ENCODE results near the gene TSR2.

TSR2 gene, protein sequence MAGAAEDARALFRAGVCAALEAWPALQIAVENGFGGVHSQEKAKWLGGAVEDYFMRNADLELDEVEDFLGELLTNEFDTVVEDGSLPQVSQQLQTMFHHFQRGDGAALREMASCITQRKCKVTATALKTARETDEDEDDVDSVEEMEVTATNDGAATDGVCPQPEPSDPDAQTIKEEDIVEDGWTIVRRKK

DNA sequence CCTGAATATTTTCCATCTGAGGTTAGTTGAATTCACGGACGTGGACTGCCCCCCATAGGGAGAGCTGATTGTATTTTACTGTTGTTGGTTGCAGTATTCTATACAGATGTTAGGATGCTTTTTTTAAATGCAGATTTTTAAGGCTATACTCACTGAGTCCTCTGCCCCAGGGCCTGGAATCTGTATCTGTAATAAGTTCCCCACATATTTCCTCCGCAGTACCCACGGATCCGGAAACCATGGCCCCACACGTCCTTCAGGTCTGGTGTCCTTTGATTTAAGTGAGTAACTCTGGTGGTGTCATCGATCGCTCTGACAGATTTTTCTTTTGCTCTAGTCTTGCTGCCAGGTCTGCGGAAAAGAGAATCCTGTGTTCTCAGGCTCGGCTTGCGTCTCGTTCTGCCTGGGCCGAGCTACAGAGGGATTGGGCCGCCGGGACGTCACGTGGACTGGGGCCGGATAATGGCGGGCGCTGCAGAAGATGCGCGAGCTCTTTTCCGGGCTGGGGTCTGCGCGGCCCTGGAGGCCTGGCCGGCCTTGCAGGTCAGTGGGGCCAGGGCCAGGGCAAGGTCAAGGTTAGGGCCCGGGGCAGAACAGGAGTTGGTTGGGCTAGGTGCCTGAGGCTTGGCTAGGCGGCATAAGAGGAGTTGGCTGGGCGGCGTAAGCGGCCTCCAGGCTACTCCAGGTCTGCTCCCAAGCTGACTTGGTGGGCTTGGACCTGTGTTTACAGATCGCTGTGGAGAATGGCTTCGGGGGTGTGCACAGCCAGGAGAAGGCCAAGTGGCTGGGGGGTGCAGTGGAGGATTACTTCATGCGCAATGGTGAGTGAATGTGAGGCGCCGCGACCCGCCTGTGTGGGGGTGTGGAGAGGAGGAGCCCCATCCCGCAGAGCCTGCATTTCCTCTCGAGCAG lies at the start of gene TSR2:
Gene TSR2 (plus strand): TSS at position 445 of the 912 bp plus-strand sequence. CDS start 18 bp downstream, at position 463.
- DNase-seq, result peak; percentile 88

GRCh38 chrX:54397113-54397512 lies 43.1 kb upstream of the TSR2 start:
- no peak for DNase-seq

GRCh38 chrX:54407266-54407665 lies 32.9 kb upstream of the TSR2 start:
- no peak for DNase-seq

DNA sequence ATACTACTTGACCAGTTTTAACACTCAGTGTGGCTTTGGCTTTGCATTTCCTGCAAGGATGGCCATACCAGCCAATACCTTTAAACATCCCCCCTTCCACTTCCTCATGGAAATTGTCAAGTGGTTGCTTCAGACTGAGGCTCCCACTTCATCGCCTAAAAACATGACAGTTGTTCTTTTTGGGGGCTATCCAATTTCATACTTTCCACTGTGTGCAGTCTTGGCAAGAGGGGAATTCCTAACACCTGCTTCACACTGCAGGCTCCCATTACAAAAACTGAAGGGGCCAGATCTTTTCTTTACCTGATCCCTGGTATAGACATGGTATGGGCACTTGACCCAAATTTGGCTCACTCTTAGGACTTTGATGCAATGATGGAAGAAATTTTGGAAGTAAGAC lies 28.5 kb upstream of the TSR2 start:
- DNase-seq, result peak; percentile 31

DNA sequence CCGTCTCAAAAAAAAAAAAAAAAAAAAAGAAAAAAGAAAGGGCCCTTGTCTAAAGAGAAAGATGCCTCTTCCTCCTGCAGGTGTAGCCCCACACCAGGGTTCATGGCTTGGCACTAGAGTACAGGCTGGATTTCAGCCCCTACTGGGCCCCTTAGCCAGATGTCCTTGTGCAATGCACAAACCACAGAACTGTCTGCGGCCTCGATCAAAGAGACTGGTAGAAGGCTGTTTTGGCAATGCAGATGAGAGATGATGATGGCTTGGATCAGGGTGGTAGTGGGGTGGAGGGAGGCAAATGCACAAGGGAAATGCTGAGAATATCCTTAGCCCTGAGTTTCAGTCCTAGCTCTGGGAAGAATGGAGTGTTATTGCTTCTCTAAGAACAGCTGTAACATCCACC lies 26.5 kb upstream of the TSR2 start:
- DNase-seq, result no peak

DNA sequence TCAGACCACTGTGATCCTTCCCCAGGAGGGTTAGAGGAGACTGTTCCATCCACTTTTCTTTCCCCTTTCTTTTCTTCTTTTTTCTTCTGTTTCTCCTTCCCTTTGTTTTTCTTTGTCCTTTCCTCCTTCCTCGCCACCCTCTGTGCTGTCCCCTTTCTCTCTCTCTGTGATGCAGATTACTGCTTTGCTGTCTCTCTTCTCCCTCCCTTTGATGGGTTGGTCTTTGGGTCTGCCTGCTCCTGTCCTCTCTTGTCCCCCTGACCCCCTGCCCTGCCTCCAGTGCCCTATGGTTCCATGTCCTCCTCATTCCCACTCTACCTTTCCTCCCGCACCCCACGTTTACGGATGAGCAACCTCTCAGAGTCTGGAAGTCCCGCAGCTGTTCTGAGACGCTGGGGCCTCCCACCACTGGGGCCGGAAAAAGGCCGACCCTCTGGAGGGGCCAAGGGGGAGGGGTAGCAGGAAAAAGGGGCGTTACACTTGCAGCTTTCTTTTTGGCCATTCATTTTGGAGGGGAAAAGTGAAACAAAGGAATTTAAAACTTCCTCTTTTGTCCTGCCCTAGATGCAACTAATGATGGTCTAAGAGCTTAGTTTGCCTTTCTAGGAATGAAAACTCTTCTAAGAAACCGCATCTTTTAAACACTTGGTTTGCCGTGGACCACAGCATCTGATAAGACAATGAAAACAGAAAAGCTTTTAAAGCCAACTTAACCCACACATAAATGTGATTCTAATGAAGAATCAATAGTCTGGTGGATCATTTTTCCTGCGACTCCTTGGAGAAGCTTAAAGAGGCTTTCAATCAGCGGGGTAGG lies 24.5 kb upstream of the TSR2 start:
- no peak for DNase-seq

DNA sequence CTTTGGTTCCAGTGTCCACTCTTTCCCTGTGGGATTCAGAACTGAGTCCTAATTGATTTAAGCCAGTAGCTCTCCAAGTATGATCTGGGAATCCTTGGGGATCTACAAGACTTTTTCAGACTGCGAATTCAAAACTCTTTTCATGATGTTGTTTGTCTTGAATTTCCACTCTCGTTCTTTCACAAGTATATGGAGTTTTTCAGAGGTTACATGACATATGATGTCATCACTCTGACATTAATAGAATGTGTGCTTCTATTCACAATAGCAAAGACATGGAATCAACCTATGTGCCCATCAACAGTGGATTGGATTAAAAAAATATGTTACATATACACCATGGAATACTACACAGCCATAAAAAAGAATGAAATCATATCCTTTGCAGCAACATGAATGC lies 23.2 kb upstream of the TSR2 start:
- DNase-seq, result no peak

DNA sequence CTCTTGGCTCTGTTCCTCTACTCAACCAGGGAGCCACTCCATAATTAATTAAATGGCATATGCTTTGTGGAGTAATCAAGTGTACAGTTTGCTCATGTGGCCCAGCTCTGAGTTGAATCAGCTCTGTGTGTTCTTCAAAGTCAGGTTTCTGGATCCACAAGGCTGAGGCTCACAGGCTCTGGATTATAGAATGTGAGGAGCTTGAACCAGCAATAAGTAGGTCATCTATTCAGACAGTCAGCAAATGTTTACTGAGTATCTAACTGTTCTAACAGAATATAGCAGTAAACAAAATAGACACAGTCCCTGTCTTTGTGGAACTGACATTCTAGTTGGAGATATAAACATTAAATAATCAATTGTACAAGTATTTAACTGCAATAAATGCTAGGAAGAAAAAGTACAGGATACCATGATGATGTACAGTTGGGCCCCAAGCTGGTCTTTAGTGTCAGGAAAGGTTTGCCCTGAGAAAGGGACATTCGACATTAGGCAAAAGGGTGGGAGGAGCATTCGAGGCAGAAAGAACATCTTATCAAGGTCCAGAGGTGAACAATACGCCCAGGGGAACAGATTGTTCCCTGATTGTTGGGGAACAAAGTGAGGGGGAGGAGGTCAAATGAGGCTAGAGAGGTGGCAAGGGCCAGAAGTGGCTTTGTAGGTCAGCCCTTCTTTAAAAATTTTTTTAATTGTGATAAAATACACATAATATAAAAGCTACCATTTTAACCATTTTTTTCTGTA lies 20.5 kb upstream of the TSR2 start:
- peak; percentile 14 for DNase-seq

DNA sequence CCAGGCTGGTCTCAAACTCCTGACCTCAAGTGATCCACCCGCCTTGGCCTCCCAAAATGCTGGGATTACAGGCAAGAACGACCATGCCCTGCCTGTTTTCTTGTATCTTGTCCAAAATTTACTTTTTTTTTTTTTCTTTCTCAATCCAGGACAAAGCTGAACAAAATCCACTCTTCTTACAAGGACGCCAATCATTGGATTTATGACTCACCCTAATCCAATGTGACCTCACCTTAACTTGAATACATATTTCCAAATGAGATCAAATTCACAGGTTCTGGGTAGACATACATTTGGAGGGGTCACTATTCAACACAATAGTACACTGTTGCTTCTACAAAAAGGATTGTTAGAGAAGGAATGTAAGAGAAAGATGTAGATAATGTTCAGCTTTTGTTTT lies 18.0 kb upstream of the TSR2 start:
- DNase-seq, result no peak

GRCh38 chrX:54423161-54423888 lies 16.9 kb upstream of the TSR2 start:
- DNase-seq, result no peak

- DNase-seq, result peak; percentile 85
Measured at GRCh38 chrX:54427837-54428424, 12.3 kb upstream of the TSR2 start.

DNA sequence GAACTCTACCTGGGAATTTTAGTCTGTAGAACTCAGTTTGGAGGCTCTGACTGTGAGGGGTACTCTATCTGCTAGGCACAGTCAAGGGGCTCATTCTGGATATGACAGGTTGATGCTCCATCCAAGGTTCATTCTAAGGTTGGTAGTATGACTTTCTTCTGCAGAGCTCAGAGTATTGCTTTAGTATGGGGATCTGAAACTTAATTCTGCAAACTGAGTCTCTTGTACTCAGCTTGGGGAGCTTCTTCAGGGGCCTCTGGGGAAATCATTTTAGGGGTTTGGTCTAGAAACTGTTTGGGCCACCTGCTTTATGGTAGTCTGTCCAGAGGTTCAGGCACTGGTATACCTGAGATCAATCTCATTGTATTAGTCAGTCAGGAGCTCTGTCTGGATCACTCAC lies 9.7 kb upstream of the TSR2 start:
- no peak for DNase-seq

DNA sequence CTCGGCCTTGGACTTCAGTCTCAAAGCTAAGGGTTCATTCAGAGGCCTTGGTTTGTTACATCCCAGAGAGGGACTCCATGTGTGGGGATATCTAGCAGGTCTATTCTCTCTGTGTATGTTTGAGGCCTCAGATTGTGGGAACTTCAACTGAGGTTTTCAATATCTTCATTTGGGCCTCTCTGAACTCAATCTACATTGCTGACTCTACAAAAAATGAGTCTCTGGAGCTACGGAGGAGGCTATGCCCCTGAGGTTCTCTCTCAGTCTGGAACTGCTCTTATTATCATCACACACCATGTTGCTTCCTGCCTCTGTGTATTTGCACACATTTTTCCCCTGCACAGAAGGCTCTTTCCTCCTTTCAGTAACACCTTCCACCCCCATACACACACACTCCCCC lies 5.1 kb upstream of the TSR2 start:
- DNase-seq, result no peak

- DNase-seq, result no peak
Measured at GRCh38 chrX:54442790-54443189, 2.6 kb downstream of the TSR2 start.

DNA sequence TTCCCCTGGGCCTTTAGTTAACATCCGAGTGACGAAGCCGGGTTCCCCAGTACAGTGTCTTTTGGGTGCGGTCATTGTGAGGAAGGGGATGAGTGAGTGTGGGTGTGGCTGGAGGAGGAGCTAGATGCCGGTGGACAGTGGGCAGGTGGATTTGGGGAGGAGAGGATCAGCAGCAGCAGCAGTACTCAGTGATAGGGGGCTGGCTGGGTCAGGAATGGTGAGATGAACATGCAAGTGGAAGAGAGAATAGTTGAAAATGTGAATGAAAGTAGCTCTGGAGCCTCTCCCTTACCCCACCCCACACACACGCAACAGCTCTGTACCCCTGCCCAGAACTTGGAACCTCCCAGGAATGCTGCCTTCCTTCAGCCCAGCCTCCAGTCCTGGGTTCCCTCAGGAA lies 4.5 kb downstream of the TSR2 start:
- DNase-seq, result no peak

DNA sequence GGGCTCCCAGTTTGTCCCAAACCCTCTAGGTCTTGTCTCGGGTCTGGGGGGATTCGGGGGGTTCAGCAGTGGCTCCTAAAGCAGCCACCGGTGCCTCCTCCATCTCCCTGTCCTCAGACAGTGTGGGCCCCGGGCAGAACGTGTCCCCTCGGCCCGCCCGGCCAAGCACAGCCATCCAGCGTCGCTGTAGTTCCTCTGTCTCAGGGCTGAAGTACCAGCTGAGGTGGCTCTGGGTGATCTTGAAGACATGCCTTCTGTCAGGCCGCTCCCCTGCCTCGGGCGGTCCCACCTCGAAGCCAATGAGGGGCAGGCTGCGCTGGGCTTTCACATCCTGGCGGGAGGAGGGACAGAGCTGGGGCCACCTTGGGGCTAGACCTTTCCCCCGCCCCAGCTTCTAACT lies 5.9 kb downstream of the TSR2 start:
- no peak for DNase-seq

DNA sequence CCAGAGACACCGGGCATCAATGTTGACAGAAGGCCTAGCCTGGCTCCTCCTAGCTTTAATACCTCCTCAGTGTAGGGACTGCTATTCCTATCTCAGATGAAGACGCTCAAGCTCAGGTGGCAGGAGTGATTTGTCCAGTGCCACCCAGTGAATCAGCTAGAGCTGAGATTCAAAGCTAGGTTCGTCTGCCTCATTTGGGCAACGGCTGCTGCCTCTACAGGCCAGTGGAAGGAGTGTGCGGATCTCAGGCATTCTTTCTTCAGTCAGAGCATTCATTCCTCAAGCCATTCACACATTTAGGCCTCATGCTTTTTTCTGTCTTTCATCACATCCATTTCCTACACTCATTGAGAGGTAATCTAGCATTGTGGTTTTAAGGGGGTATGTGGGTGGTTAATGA lies 7.3 kb downstream of the TSR2 start:
- DNase-seq, result no peak

DNA sequence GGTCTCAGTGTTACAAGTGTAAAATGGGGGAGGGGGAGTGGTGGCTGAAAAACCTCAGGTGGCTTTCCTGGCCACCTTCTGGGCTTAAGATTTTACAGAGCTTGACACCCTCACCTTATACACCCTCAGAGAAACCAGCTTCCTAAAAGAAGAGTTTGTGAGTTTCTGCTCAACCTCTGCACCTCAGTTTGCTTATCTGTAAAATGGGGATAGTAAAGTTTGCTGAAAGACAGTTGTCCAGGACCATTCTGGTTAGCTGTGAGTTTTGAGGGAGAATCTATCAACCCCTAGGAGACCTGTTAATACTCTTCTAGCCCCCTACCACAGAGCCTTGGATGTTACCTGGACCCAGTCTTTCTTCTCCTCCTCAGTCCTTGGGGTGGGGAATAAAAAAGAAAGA lies 9.7 kb downstream of the TSR2 start:
- DNase-seq, result no peak

- DNase-seq, result peak; percentile 20
Measured at GRCh38 chrX:54452920-54453319, 12.7 kb downstream of the TSR2 start.

DNA sequence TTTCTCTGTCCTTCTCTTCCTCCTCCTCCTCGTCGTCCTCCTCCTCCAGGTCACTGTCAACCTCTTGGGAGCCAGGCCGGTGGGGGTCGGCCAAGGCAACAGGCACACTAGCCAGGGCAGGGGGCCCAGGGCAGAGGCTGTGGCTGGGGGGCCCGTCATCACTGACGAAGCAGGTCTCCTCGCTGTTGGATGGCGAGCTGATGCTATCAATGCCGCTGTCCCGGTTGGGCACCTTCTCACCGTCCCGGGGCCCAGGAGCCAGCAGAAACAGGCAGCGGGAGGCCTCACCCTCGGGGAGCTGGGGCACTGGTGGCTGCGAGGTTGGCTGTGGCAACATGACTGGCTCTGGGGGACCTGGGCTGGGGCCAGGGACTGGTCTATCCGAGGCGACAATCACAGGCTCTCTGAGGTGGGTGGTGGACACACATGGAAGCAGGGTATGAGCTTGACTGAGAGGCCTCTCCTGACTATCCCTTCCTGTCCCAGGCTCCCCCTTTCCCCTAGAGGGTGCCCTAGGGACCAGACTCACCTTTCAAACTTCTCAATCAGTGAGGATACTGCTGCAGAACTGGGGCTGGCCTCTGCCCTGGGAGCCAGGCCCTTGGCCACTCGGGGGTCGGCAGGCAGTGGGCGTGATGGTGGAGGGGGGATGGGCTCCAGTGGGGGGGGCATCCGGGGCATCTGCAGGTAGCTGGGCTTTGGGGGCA lies 30.0 kb downstream of the TSR2 start:
- no peak for DNase-seq
